ENCODE data around the gene ANAPC5.
A peak's percentile ranks its signal among the peaks of the same experiment; 100 is the strongest.
"Not testable (repeated sequence)": the region's sequence is repeated elsewhere in the genome, so short reads cannot be mapped to it uniquely, and the experiment has no call there.

Gene ANAPC5

GRCh38 chr12:121310231-121310630 is 42.0 kb downstream of the ANAPC5 start:
- DNase-seq (ENCODE audit: low spot score) = not testable (repeated sequence)

DNA sequence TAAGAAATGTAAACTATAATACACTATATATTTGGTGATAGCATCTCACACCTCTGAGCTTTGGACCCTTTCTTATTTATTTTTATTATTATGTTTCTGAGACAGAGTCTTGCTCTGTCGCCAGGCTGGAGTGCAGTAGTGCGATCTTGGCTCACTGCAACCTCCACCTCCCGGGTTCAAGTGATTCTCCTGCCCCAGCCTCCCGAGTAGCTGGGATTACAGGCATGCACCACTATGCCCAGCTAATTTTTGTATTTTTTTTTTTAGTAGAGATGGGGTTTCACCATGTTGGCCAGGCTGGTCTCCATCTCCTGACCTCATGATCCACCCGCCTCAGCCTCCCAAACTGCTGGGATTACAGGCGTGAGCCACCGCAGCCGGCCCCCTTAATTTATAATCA is 44.8 kb downstream of the ANAPC5 start:
- DNase-seq (ENCODE audit: low spot score) = not testable (repeated sequence)

GRCh38 chr12:121304306-121304705 is 47.9 kb downstream of the ANAPC5 start:
- DNase-seq (ENCODE audit: low spot score) = no peak

- no peak for DNase-seq (ENCODE audit: low spot score)
These were observed 50.3 kb downstream of the ANAPC5 start for GRCh38 chr12:121301876-121302275.

GRCh38 chr12:121300083-121300819 is 52.0 kb downstream of the ANAPC5 start:
- DNase-seq (ENCODE audit: low spot score) = no peak

GRCh38 chr12:121299662-121300061 is 52.5 kb downstream of the ANAPC5 start:
- DNase-seq (ENCODE audit: low spot score) = no peak

DNA sequence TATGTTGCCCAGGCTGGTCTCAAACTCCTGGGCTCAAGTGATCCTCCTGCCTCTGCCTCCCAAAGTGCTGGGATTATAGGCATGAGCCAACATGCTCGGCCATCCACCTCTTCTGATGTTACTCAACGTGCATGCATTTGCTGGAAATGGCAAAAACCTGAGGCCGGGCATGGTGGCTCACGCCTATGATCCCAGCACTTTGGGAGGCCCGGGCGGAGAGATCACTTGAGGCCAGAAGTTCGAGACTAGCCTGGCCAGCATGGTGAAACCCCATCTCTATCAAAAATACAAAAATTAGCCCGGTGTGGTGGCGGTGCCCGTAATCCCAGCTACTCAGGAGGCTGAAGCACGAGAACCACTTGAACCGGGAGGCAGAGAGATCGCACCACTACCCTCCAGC is 53.8 kb downstream of the ANAPC5 start:
- DNase-seq (ENCODE audit: low spot score) = not testable (repeated sequence)

DNA sequence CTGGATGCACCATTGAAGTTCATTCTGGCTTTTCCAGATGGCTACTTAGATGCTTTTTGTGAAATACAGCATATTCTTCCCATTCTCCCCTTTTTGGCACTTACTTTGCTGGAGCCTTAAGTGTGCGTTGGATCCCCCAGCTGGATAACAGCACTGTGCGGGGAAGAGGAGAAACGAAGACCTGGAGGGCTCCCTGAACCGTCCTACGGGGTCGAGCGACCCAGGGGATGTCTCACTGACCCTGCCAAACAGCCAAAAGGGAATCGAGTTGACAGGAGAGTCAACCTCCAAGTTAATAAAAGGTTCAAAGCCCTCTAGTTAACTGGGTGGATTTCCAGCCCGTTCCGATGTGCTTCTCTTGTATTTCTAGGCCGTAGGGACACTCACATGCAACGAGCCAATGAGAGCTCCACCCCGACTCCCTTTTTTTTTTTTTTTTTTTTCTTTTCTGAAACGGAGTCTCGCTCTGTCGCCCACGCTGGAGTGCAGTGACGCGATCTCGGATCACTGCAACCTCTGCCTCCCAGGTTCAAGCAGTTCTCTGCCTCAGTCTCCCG is 54.7 kb downstream of the ANAPC5 start:
- peak; percentile 24 for DNase-seq (ENCODE audit: low spot score)

- peak; percentile 87 for DNase-seq (ENCODE audit: low spot score)
These were observed 55.4 kb downstream of the ANAPC5 start, which contains the start of gene CAMKK2 for GRCh38 chr12:121296618-121297434. Gene CAMKK2, minus strand, starts transcription at chr12:121296709. Its CDS starts 22,183 bp downstream, at chr12:121274526.

GRCh38 chr12:121295746-121296617 is 56.2 kb downstream of the ANAPC5 start:
- DNase-seq (ENCODE audit: low spot score) = peak; percentile 22

- peak; percentile 15 for DNase-seq (ENCODE audit: low spot score)
These were observed 57.0 kb downstream of the ANAPC5 start for GRCh38 chr12:121295116-121295745.

- no peak for DNase-seq (ENCODE audit: low spot score)
These were observed 57.9 kb downstream of the ANAPC5 start for GRCh38 chr12:121294151-121294889.

DNA sequence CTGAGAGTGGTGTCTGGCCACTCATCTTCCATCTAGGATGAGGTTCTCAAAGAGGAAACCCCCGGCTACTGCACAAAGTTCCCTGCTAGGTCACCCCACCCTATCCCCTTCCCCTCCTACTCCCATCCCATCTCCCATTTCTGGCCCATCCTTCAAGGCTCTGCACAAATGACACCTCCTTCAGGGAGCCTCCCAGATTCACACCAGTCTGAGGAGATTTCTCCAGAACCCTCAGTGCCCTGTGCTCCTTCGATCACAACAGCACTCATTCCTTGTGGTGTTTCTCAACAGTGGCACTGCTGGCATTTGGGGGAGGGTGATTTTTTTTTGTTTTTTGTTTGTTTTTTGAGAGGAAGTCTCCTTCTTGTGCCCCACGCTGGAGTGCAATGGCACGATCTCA is 58.6 kb downstream of the ANAPC5 start:
- no peak for DNase-seq (ENCODE audit: low spot score)

DNA sequence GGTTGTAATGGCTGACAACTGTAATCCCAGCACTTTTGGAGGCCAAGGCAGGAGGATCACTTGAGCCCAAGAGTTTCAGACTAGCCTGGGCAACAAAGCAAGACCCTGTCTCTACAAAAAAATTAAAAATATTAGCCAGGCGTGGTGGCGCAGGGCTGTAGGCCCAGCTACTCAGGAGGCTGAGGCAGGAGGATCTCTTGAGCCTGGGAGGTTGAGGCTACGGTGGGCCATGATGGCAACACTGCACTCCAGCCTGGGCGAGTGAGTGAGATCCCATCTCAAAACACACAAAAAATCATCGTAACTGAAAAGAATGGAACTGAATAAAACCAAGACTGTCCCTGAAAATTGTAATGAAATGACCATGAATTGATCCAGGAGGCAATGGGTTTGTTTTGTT is 61.8 kb downstream of the ANAPC5 start:
- DNase-seq (ENCODE audit: low spot score) = no peak

GRCh38 chr12:121289962-121290361 is 62.2 kb downstream of the ANAPC5 start:
- no peak for DNase-seq (ENCODE audit: low spot score)

- DNase-seq (ENCODE audit: low spot score) = no peak
These were observed 63.2 kb downstream of the ANAPC5 start for GRCh38 chr12:121288986-121289385.

GRCh38 chr12:121288158-121288845 is 63.9 kb downstream of the ANAPC5 start:
- DNase-seq (ENCODE audit: low spot score) = no peak

- DNase-seq (ENCODE audit: low spot score) = no peak
These were observed 64.8 kb downstream of the ANAPC5 start for GRCh38 chr12:121287267-121287954.

DNA sequence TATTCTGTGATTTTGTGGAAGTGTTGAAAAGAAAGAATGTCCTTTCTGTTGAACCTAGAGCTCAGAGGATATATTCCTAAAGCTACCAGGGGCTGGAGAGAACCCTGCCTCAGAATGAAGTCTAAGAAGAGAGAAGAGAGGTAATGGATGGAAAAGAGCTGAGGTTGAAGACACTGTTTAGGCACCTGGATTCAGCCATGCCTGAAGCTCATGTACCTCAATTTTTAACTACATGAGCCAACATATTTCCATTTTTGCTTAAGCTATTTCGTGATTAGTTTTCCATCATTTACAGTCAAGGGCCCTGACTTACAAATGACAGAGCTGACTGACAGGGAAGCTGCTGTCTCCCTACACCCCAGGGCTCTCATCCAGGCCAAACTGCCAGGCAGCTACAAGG is 66.4 kb downstream of the ANAPC5 start:
- DNase-seq (ENCODE audit: low spot score) = no peak
